ELR (cell line): ENCODE results near the gene SAMD3.
"Not testable (repeated sequence)": the region's sequence is repeated elsewhere in the genome, so short reads cannot be mapped to it uniquely, and the experiment has no call there.

Source experiments
- DNase-seq: peaks from one replicate; pipeline ENCODE4 v3.0.0-alpha.2; 2015; ENCODE audit warnings: low read depth

Gene SAMD3, protein sequence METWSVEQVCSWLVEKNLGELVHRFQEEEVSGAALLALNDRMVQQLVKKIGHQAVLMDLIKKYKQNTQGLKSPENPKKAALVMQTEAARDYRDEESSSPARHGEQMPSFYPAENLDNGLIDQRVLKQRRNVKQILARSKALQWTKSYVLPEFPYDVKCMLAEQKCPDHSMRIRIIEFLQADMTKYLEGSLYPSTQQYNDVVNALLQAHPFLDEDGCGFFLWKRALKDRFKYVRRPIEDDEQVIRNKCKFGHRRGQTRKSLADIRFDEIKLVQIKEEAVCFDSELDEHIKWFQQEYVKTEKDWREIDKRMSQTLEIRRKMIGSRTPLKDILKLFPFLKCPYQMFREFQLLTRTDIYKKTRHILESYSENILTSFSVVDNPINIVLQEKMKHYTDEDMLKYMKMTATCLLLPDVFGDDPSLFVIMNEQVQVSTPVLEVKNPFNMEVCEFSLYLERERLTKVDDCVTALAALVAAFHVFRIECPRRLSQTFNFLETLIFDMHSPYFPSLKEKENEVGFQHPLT

DNA sequence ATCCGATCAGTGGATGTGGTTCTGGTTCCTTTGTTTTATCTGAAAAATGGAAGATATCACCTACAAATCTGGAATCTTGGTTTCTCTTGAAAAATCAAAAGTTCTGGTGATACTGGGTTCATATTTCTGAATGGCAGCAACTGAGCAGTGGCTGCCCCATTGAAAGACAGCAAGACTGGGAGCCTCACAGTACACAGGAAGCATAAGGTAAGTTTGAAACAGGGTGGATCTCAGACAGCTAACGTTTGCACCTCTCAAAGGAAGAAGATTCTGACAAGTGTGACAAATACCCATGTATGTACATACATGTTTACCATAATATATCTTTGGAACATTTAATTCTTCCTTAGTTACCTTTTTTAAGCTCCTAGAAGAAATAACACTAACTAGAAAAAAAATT lies at the start of gene SAMD3:
Gene SAMD3 (minus strand): TSS at position 177 of the 400 bp plus-strand sequence. CDS start 7,678 bp downstream, outside the sequence.
- DNase-seq: no peak

DNA sequence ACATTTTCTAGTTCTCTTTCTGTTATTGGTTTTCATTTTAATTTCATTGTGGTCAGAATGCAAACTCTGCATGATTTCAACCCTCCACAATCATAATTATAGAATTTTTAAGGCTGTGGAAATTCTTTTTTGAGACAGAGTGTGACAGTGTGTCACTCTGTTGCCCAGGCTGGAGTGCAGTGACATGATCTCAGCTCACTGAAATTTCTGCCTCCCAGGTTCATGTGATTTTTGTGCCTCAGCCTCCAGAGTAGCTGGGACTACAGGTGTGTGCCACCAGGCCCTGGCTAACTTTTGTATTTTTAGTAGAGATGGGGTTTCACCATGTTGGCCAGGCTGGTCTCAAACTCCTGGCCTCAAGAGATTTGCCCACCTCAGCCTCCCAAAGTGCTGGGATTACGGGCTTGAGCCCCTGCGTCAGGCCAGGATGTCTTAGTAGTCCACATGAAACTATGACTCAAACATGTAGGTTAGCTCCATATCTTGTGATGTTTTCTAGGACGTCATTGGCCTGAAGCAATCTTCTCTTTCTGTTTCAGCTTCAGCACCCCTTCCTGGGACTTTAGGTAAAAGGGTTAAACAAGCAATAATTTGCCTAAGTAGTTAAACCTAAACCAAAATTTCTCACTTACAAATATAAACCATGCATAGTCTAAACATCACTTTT lies 47.4 kb upstream of the SAMD3 start:
- no peak for DNase-seq

DNA sequence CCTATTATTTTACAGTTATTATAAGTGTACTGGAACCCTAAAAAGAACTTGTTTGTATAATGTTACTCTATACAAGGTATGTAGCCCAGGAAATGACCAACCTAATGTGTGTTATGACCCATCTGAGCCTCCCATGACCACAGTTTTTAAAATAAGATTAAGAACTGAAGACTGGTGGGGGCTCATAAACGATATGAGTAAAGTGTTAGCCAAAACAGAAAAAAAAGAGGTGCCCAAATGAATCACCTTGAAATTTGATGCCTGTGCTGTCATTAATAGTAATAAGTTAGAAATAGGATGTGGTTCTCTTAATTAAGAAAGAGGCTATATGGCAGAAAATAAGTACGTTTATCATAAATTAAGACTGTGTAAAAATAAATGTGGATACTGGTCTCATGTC lies 42.8 kb upstream of the SAMD3 start:
- DNase-seq: not testable (repeated sequence)

DNA sequence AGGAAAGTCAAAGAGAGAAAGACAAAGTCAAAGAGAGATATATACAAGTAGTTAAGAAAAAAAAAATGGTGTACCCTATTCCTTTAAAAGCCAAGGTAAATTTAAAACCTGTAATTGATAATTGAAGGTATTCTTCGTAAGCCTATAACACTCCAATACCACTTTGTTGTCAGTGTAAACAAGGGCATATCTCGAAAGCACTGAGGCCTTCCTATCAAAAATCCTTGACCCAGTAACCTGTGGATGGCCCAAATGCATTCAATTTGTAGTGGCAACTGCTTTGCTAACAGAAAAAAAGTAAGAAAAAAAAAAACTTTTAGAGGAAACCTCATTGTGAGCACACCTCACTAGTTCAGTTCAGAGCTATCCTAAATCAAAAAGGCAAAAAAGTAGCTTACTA lies 39.3 kb upstream of the SAMD3 start:
- DNase-seq: no peak

DNA sequence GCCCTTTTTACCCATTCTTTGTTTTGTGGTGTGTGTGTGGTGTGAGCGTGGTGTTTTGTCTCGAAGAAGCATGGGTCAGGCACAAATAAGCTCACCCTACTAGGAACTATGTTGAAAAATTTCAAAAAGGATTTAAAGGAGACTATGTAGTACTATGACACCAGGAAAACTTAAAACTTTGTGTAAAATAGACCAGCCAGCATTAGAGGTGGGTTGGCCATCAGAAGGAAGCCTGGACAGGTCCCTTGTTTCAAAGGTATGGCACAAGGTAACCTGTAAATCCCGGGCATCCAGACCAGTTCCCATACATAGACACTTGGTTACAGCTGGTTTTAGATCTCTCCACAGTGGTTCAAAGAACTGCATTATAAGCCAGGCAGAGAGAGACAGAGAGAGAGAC lies 38.8 kb upstream of the SAMD3 start:
- not testable (repeated sequence) for DNase-seq

DNA sequence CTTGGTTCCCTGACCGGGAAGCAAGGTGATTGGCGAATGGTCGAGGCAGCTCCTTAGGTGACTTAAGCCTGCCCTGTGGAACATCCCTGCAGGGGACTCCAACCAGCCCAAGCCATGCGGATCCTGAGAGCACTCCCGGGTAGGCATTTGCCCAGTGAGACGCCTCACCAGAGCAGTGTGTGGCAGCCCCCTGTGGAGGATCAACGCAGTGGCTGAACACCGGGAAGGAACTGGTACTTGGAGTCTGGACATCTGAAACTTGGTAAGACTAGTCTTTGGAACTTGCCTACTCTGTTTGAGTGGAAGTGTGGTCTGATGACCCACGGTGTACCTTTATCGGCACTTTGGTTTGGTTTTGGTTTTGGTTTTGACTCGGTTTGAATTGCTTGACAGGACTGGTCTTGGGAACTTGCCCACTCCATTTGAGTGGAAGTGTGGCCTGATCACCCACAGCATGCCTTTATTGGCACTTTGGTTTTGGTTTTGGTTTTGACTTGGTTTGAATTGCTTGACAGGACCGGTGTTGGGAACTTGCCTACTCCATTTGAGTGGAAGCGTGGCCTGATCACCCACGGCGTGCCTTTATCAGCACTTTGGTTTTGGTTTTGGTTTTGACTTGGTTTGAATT lies 38.0 kb upstream of the SAMD3 start:
- not testable (repeated sequence) for DNase-seq

- DNase-seq: not testable (repeated sequence)
These were observed 37.3 kb upstream of the SAMD3 start for GRCh38 chr6:130260050-130260462.

DNA sequence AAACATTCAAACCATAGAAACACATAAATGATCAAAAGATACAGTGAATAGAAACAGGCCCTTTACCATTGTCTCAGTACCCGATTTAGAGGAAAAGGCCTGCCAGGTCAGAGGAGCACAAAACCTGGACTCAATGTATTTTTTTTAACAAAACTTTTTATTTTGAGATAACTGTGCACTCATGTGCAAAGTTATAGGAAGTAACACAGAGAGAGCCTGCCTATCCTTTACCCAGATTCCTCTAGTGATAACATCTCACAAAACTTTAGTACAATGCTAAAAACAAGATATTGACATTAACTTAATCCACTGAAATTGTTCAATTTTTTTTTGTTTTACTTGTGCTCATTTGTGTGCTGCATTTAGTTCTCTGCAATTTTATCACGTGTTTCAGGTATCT lies 36.8 kb upstream of the SAMD3 start:
- no peak for DNase-seq

DNA sequence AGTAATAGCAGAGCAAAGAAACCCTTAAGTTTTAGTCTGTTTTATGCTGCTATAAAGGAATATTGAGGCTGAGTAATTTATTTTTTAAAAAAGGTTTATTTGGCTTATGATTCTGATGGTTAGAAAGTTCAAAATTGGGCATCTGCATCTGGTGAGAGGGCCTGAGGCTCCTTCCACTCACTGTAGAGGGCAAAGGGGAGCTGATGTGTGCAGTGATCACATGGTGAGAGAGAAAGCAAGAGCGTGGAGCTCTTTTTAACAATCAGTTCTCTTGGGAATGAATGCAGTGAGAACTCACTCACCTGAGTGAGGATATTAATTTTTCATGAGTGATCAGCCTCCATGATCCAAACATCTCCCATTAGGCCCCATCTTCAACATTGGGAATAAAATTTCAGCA lies 36.4 kb upstream of the SAMD3 start:
- no peak for DNase-seq

- no peak for DNase-seq
These were observed 29.9 kb upstream of the SAMD3 start for GRCh38 chr6:130252527-130253237.

DNA sequence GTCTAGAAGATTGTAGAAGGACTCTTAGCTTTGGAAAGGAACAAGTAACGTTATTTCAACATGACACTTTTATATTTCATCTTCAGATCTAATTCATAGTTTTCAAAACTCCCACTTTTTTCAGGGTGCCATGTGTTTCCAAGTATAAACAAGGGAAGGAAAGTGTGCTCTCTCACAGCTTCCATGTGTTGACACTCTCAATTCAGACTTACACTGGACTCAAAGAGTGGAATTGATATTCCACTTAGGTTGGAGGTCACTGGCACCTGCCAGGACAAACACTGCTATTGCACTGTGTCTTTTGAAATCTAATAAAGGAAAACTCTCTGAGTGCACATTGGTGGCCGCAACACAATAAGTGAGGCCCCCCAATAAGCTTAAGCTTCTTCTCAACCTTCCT lies 22.5 kb upstream of the SAMD3 start:
- DNase-seq: no peak

GRCh38 chr6:130244728-130245127 lies 22.0 kb upstream of the SAMD3 start:
- DNase-seq: no peak

GRCh38 chr6:130240232-130240631 lies 17.5 kb upstream of the SAMD3 start:
- peak; percentile 81 for DNase-seq

- DNase-seq: no peak
These were observed 17.0 kb upstream of the SAMD3 start for GRCh38 chr6:130239755-130240154.

DNA sequence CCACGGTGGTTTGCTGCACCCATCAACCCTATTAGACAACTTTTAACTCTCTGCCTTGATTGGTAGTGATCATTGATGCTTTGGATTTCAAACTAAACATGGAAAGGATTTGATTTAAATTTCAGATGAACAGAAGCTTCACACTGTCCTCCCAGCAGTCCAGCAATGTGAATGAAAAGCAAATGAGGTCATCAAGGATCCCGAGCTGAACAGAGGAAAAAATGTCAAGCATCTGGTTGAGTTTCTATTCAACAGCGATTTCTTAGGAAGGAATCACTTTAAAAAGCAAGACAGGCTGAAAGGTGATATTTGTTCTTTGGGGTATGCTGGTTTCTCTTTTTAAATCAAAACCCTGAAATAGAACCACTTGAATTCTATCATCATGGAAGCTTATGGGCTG lies 10.6 kb upstream of the SAMD3 start:
- DNase-seq: peak; percentile 22

DNA sequence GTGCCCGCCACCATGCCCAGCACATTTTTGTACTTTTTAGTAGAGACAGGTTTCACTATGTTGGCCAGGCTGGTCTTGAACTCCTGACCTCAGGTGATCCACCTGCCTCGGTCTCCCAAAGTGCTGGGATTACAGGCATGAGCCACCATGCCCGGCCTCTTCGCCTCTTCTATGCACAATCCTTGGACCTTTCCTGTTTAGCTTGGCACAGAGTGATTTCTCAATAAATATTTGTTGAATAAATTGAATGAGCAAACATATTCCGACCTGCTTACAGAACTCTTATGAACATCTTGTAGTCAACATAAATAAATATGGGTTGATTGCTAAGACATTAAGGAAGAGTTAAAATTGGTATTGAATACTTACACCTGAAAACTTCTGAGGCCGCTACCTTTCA lies 7.8 kb upstream of the SAMD3 start:
- not testable (repeated sequence) for DNase-seq

GRCh38 chr6:130229645-130230044 lies 6.9 kb upstream of the SAMD3 start:
- no peak for DNase-seq

GRCh38 chr6:130223508-130223907 lies 757 bp upstream of the SAMD3 start:
- DNase-seq: peak; percentile 64

- no peak for DNase-seq
These were observed 4.6 kb downstream of the SAMD3 start for GRCh38 chr6:130218134-130218533.

DNA sequence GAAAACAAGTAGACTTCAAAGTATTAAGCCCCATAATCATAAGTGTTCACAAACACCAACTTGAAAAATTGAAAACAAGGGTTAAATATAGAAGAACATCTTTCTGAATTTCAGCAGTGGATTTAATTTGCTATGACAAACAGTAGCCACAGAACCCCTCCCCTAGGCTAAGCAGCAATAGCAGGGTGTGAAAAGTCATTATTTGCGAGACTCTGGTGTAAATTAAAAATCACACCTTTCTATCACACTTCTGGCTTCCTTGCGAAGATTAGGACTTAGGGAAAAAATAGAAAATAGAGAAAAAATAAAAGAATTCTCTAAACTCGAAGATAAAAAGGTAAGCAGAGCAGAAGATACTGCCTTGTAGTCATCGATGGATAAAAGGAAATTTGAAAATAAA lies 6.1 kb downstream of the SAMD3 start:
- no peak for DNase-seq

DNA sequence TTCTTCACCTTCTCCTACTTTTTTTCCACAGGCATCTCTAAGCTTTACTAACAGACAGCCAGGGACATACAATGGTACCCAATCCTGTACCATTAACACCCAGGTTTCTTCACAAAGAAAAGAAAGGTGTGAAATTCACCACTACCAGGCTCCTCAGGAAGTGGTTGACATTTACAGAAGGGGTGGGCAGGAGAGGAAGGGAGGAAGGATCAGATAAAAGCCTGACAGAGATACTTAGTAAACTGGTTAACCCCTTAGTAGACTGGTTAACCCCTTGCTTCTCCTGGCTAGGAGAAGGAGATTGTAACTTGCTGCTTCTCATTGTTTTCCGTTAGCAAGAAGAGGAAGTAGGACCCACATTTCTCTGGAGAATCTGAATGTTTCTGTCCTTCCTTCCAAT lies 7.2 kb downstream of the SAMD3 start:
- DNase-seq: no peak

- DNase-seq: no peak
These were observed 10.4 kb downstream of the SAMD3 start for GRCh38 chr6:130212215-130212874.
